ENCODE measurements around the gene LGALS13.

- TF ChIP-seq POLR2A (IDR thresholded peaks at IDR 0.05; ENCODE audit: low read length) (no peak), GATA1 (IDR thresholded peaks at IDR 0.05; ENCODE audit: low read depth, low read length) (no peak)
Measured at GRCh38 chr19:39568604-39569003, 33.7 kb upstream of the LGALS13 start.
